GM12892 (cell line): ENCODE data around the gene MYD88.

Experiments
- DNase-seq: peaks from one replicate; pipeline ENCODE4 v3.0.0; 2011; ENCODE audit not compliant: insufficient read length
- FAIRE-seq: peaks from 2 replicates; lab custom pipeline; 2011; peaks lifted over from hg19 to GRCh38; lab: Jason Lieb, UNC
- POLR2A ChIP-seq: IDR thresholded peaks from 2 replicates; pipeline ENCODE4 v1.6.1; 2011; ENCODE audit warnings: low read depth, low read length, control low read depth
- POLR2AphosphoS5 ChIP-seq: IDR thresholded peaks from 2 replicates; pipeline ENCODE4 v1.6.1; 2011; ENCODE audit warnings: low read depth, low read length, control low read depth
- TAF1 ChIP-seq: IDR thresholded peaks from 2 replicates; pipeline ENCODE4 v1.6.1; 2011; ENCODE audit warnings: low read depth, mild to moderate bottlenecking, control low read depth, low read length, borderline replicate concordance

The MYD88 gene

DNA sequence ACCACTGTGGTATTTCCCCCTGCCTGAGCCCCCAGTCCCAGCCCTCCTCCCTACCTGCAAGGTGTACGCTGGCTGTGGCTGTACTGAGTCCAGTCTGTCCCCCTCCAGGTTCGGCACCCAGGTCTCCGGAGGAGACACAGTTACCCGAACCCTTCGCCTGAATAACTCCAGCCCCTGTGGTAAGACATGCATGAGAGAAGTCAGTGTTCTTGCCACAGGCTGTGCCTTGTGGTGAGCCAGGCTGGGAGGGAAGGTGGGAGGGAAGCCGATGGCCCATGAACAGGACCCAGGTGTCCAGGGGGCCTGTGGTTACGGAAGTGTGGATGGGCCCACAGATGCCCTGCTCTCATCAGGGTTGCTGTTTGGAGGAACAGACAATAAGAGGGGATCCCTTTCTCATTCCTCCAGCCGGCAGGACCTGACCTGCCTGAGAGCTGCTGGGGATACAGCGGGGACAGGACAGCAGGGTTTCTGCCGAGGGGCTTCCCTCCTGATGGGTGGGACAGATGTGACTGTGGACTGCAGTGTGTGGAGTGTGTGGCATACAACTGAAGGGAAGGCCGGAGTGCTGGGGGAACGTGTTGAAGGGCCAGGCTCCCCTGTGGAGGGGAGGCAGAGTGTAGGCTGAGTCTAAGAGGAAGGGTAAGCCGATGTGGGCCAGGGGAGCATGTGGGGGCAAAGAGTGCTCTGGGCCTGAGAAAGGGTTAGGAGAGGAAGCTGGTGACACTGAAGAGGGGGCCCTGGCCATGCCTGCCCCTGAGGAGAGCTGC lies 23.4 kb upstream of the MYD88 start:
- FAIRE-seq, result no peak
- no peak for TF ChIP-seq TAF1

GRCh38 chr3:38115645-38116427 lies 22.6 kb upstream of the MYD88 start:
- DNase-seq (no peak), FAIRE-seq (no peak)
- TF ChIP-seq POLR2AphosphoS5, result no peak
- no peak for TF ChIP-seq TAF1
- no peak for TF ChIP-seq POLR2A

More for the DNA sequence above, 23.4 kb upstream of the MYD88 start:
- no peak for DNase-seq

DNA sequence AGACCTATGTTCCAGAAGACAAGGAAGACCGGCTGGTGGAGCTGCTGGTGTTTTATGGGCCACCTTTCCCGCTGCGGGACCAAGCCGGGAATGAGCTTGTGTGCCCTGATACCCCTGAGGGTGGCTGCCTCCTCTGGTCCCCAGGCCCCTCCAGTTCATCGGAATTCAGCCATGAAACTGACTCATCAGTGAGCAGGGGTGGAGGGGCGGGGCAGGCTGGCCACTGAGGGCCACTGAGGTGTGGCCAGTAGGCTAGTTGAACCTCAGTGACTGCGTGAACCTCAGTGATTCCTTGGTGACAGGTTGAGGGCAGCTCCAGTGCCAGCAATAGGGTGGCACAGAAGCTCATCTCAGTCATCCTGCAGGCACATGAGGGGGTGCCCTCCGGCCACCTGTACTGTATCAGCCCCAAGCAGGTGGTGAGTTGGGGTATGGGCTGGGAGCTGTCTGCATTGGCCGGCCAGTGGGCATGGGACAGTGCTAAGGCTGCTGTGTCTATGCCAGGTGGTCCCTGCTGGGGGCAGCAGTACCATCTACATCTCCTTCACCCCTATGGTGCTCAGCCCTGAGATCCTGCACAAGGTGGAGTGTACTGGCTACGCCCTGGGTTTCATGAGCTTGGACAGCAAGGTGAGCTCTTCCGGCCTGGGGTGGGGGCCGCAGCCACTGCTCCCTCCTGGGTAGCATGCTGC lies 21.8 kb upstream of the MYD88 start:
- FAIRE-seq, result no peak
- TF ChIP-seq TAF1 (no peak), POLR2A (no peak), POLR2AphosphoS5 (no peak)
- no peak for DNase-seq

- TF ChIP-seq POLR2AphosphoS5, result no peak
- TF ChIP-seq POLR2A, result peak; percentile 26; the same call in 1 of the 2 replicates
- no peak for TF ChIP-seq TAF1
- no peak for FAIRE-seq
- no peak for DNase-seq
Measured at GRCh38 chr3:38117163-38117716, 21.2 kb upstream of the MYD88 start.

GRCh38 chr3:38117748-38118420 lies 20.6 kb upstream of the MYD88 start:
- DNase-seq, result peak; percentile 76
- FAIRE-seq, result peak; percentile 79
- TF ChIP-seq POLR2AphosphoS5 (peak; percentile 45; the same call in 1 of the 2 replicates), POLR2A (no peak; the same call in 1 of the 2 replicates), TAF1 (no peak)

GRCh38 chr3:38118421-38119247 lies 19.8 kb upstream of the MYD88 start:
- TF ChIP-seq POLR2AphosphoS5 (no peak), TAF1 (no peak), POLR2A (no peak)
- FAIRE-seq (no peak), DNase-seq (no peak)

DNA sequence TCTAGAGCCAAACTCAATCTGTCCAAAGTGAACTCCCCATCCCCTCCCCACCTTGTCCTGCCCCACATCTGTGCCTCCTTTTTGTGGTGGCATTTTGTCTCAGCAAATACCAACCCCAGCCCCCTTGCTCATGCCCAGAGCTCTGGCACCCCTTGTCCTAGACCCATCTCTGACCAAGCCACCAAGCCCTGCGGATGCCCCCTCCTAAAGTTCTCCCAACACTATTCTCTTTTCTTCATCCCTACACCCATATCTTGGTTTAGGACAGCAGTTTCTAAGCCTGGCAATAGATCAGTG lies 19.3 kb upstream of the MYD88 start:
- no peak for DNase-seq
- FAIRE-seq, result no peak
- TF ChIP-seq POLR2A (no peak), TAF1 (no peak), POLR2AphosphoS5 (no peak)

GRCh38 chr3:38119821-38120692 lies 18.4 kb upstream of the MYD88 start:
- FAIRE-seq (no peak), DNase-seq (no peak)
- TF ChIP-seq POLR2A (no peak), POLR2AphosphoS5 (no peak), TAF1 (no peak)

- DNase-seq (no peak), FAIRE-seq (no peak)
- TF ChIP-seq POLR2AphosphoS5, result no peak
Measured at GRCh38 chr3:38120693-38121450, 17.6 kb upstream of the MYD88 start.
